WTC11 (cell line): Measurements from ENCODE around the gene ASCC1. TPM values are rescaled to one million over a fixed set of nuclear protein-coding genes. Genes with fewer than 3 reads are reported as not detected.
A peak's percentile ranks its signal among the peaks of the same experiment; 100 is the strongest.

Experiments
- ATAC-seq: fragments of 200-7000 bp; cut with Tn5 transposase; 2 replicates; pipeline ENCODE4 v1.10.0; 2021; ENCODE audit warnings: mild to moderate bottlenecking, moderate library complexity
- CTCF ChIA-PET: fragments of 300-600 bp; sonication (Branson Sonifier 250); formaldehyde crosslinking; loops from one replicate; lab custom pipeline; 2021; ENCODE audit warnings: antibody characterized with exemption; lab: Charles Lee
- POLR2A ChIA-PET: fragments of 350-600 bp; sonication (Branson Sonifier 250); formaldehyde crosslinking; loops from one replicate; lab custom pipeline; 2021; ENCODE audit warnings: antibody characterized with exemption; lab: Charles Lee
- DNase-seq: peaks from one replicate; pipeline ENCODE4 v3.0.0; 2021; ENCODE audit warnings: low spot score
- H3K27ac Mint-ChIP-seq: 2 replicates; pipeline ENCODE4 v1.8.0; 2021; ENCODE audit warnings: mixed read lengths
- H3K27me3 Mint-ChIP-seq: 2 replicates; pipeline ENCODE4 v1.8.0; 2021; ENCODE audit warnings: low read depth, mild to moderate bottlenecking, moderate library complexity, mixed read lengths
- H3K36me3 Mint-ChIP-seq: 2 replicates; pipeline ENCODE4 v1.8.0; 2021; ENCODE audit warnings: mixed read lengths
- H3K4me1 Mint-ChIP-seq: 2 replicates; pipeline ENCODE4 v1.8.0; 2022; ENCODE audit warnings: mixed read lengths
- H3K4me3 Mint-ChIP-seq: 2 replicates; pipeline ENCODE4 v1.8.0; 2021; ENCODE audit warnings: mild to moderate bottlenecking, moderate library complexity, mixed read lengths
- H3K9me3 Mint-ChIP-seq: 2 replicates; pipeline ENCODE4 v1.8.0; 2021; ENCODE audit warnings: mixed read lengths
- AR ChIP-seq: fragments of 250-450 bp; sonication (Bioruptor Pico); IDR thresholded peaks from 2 replicates; pipeline ENCODE4 v1.9.0; 2021; ENCODE audit warnings: mild to moderate bottlenecking
- CBFB ChIP-seq: sonication (generic); formaldehyde crosslinking; IDR thresholded peaks from 2 replicates; pipeline ENCODE4 v1.8.1; 2022; ENCODE audit warnings: mild to moderate bottlenecking, low read depth, missing genetic modification reagents
- CDX4 ChIP-seq: fragments of 250-450 bp; sonication (Bioruptor Pico); IDR thresholded peaks from 2 replicates; pipeline ENCODE4 v1.9.0; 2021; ENCODE audit warnings: moderate library complexity, mild to moderate bottlenecking, inconsistent platforms, borderline replicate concordance
- CREB1 ChIP-seq: sonication (generic); formaldehyde crosslinking; IDR thresholded peaks from 2 replicates; pipeline ENCODE4 v1.8.0; 2023; ENCODE audit warnings: mild to moderate bottlenecking, missing genetic modification reagents
- CREM ChIP-seq: sonication (generic); formaldehyde crosslinking; IDR thresholded peaks from 2 replicates; pipeline ENCODE4 v1.8.1; 2022; ENCODE audit warnings: mild to moderate bottlenecking, missing genetic modification reagents, moderate library complexity
- E2F5 ChIP-seq: sonication (generic); formaldehyde crosslinking; IDR thresholded peaks from 2 replicates; pipeline ENCODE4 v1.8.1; 2022; ENCODE audit warnings: mild to moderate bottlenecking, moderate library complexity, missing genetic modification reagents
- EMX1 ChIP-seq: fragments of 250-450 bp; sonication (Bioruptor Pico); IDR thresholded peaks from 2 replicates; pipeline ENCODE4 v1.8.0; 2021; ENCODE audit warnings: mild to moderate bottlenecking
- ESRRA ChIP-seq: sonication (generic); formaldehyde crosslinking; IDR thresholded peaks from 2 replicates; pipeline ENCODE4 v1.8.1; 2022; ENCODE audit warnings: mild to moderate bottlenecking, missing genetic modification reagents, borderline replicate concordance
- FOXK1 ChIP-seq: sonication (generic); formaldehyde crosslinking; IDR thresholded peaks from 2 replicates; pipeline ENCODE4 v1.8.0; 2022; ENCODE audit warnings: mild to moderate bottlenecking, moderate library complexity, missing genetic modification reagents
- GABPB1 ChIP-seq: sonication (generic); formaldehyde crosslinking; IDR thresholded peaks from 2 replicates; pipeline ENCODE4 v1.8.1; 2023; ENCODE audit warnings: mild to moderate bottlenecking, missing genetic modification reagents
- GRHL2 ChIP-seq: fragments of 250-450 bp; sonication (Bioruptor Pico); IDR thresholded peaks from 2 replicates; pipeline ENCODE4 v1.8.0; 2022; ENCODE audit warnings: mild to moderate bottlenecking, moderate library complexity; ENCODE audit not compliant: insufficient replicate concordance, severe bottlenecking
- MLX ChIP-seq: sonication (generic); formaldehyde crosslinking; IDR thresholded peaks from 2 replicates; pipeline ENCODE4 v1.8.1; 2023; ENCODE audit warnings: mild to moderate bottlenecking, missing genetic modification reagents, moderate library complexity
- NFATC4 ChIP-seq: fragments of 250-450 bp; sonication (Bioruptor Pico); IDR thresholded peaks from 2 replicates; pipeline ENCODE4 v1.9.0; 2021; ENCODE audit warnings: mild to moderate bottlenecking
- NFYB ChIP-seq: sonication (generic); formaldehyde crosslinking; conservative IDR thresholded peaks from 2 replicates; pipeline ENCODE4 v1.8.0; 2022; ENCODE audit warnings: low read depth, missing genetic modification reagents
- NR3C1 ChIP-seq: sonication (generic); formaldehyde crosslinking; conservative IDR thresholded peaks from 2 replicates; pipeline ENCODE4 v1.8.1; 2023; ENCODE audit warnings: low read depth, mild to moderate bottlenecking, missing genetic modification reagents
- OVOL2 ChIP-seq: fragments of 250-450 bp; sonication (Bioruptor Pico); IDR thresholded peaks from 2 replicates; pipeline ENCODE4 v1.9.0; 2021; ENCODE audit warnings: mild to moderate bottlenecking, borderline replicate concordance
- PRDM15 ChIP-seq: sonication (generic); formaldehyde crosslinking; IDR thresholded peaks from 2 replicates; pipeline ENCODE4 v1.8.0; 2022; ENCODE audit warnings: missing genetic modification reagents
- RELA ChIP-seq: sonication (generic); formaldehyde crosslinking; IDR thresholded peaks from 2 replicates; pipeline ENCODE4 v1.8.1; 2022; ENCODE audit warnings: missing genetic modification reagents, mild to moderate bottlenecking, borderline replicate concordance
- RORB ChIP-seq: fragments of 250-450 bp; sonication (Bioruptor Pico); IDR thresholded peaks from 2 replicates; pipeline ENCODE4 v1.9.0; 2021; ENCODE audit warnings: mild to moderate bottlenecking
- SP1 ChIP-seq: sonication (generic); formaldehyde crosslinking; conservative IDR thresholded peaks from 2 replicates; pipeline ENCODE4 v1.8.1; 2022; ENCODE audit warnings: missing genetic modification reagents
- TCF7 ChIP-seq: sonication (generic); formaldehyde crosslinking; IDR thresholded peaks from 2 replicates; pipeline ENCODE4 v1.8.0; 2022; ENCODE audit warnings: mild to moderate bottlenecking, low read depth, missing genetic modification reagents, moderate library complexity
- TEAD1 ChIP-seq: sonication (generic); formaldehyde crosslinking; IDR thresholded peaks from 2 replicates; pipeline ENCODE4 v1.8.0; 2022; ENCODE audit warnings: mild to moderate bottlenecking, missing genetic modification reagents
- TP53 ChIP-seq: sonication (generic); formaldehyde crosslinking; IDR thresholded peaks from 2 replicates; pipeline ENCODE4 v1.8.1; 2023; ENCODE audit warnings: mild to moderate bottlenecking, missing genetic modification reagents
- ZNF121 ChIP-seq: sonication (generic); formaldehyde crosslinking; IDR thresholded peaks from 2 replicates; pipeline ENCODE4 v1.8.0; 2023; ENCODE audit warnings: missing genetic modification reagents
- ZNF317 ChIP-seq: sonication (generic); formaldehyde crosslinking; IDR thresholded peaks from 2 replicates; pipeline ENCODE4 v1.8.1; 2023; ENCODE audit warnings: low read depth, mild to moderate bottlenecking, moderate library complexity, missing genetic modification reagents, borderline replicate concordance
- ZNF416 ChIP-seq: fragments of 250-450 bp; sonication (Bioruptor Pico); IDR thresholded peaks from 2 replicates; pipeline ENCODE4 v1.9.0; 2021; ENCODE audit warnings: mild to moderate bottlenecking, inconsistent platforms
- total RNA-seq: library from RNA; stranded (reverse); gene quantifications from 3 replicates; pipeline ENCODE4 v1.2.3, GENCODE V29; 2021

The ASCC1 gene
- total RNA-seq, 1 experiment from 2014 or later, result 30.4 TPM

GRCh38 chr10:72263613-72264241 is 47.7 kb upstream of the ASCC1 start:
- Mint-ChIP-seq H3K9me3 (no peaks in the 10 kb centered on the region), H3K4me3 (no peak overlapping the region), H3K27ac (peak overlapping the region; percentile 93), H3K27me3 (no peaks in the 10 kb centered on the region; the same call in 1 of the 2 replicates), H3K4me1 (peaks cover 65% of the 10 kb centered on the region)
- CTCF ChIA-PET, result interaction anchor here (0.6 to 0.9 kb wide), 3 partner anchors 10 to 68 kb away, joined by 3 read pairs; partner anchors contain the start of gene DDIT4
- ATAC-seq (no peak), DNase-seq (no peak)
- TF ChIP-seq ESRRA (CRISPR knock-in tag) (no peak), RORB (CRISPR knock-in tag) (no peak), RELA (no peak), TCF7 (CRISPR knock-in tag) (no peak), SP1 (CRISPR knock-in tag) (no peak), FOXK1 (CRISPR knock-in tag) (no peak), GABPB1 (CRISPR knock-in tag) (peak; percentile 70; the same call in 1 of the 2 replicates)
- TF ChIP-seq, all 79 proteins: peak for 1
- H3K36me3 Mint-ChIP-seq, result no peaks in the 10 kb centered on the region
- POLR2A ChIA-PET, result interaction anchor here (0.5 to 3.0 kb wide), 4 partner anchors 8 to 51 kb away, joined by 3 to 29 read pairs (median 4); partner anchors contain the start of gene DDIT4

GRCh38 chr10:72261784-72262404 is 45.8 kb upstream of the ASCC1 start:
- POLR2A ChIA-PET, result interaction anchor here (0.8 to 3.9 kb wide), 4 partner anchors 12 to 61 kb away, joined by 3 to 182 read pairs (median 4); partner anchors contain the start of gene DDIT4

More at GRCh38 chr10:72261784-72262404, 45.8 kb upstream of the ASCC1 start:
- H3K4me3 Mint-ChIP-seq, result peak overlapping the region; percentile 64
- no peaks in the 10 kb centered on the region for H3K36me3 Mint-ChIP-seq
- TF ChIP-seq TP53 (no peak), OVOL2 (CRISPR knock-in tag) (no peak), NR3C1 (no peak), CREB1 (no peak), NFATC4 (CRISPR knock-in tag) (no peak), E2F5 (CRISPR knock-in tag) (no peak), CBFB (no peak), ZNF416 (CRISPR knock-in tag) (no peak), TEAD1 (no peak), EMX1 (CRISPR knock-in tag) (no peak), CREM (CRISPR knock-in tag) (no peak), GRHL2 (CRISPR knock-in tag) (no peak), ZNF317 (CRISPR knock-in tag) (no peak), CDX4 (CRISPR knock-in tag) (no peak), NFYB (no peak), AR (CRISPR knock-in tag) (no peak), GABPB1 (CRISPR knock-in tag) (no peak), PRDM15 (CRISPR knock-in tag) (no peak), MLX (CRISPR knock-in tag) (no peak), ZNF121 (CRISPR knock-in tag) (no peak)
- no peak for ATAC-seq
- no peaks in the 10 kb centered on the region for H3K9me3 Mint-ChIP-seq
- CTCF ChIA-PET, result interaction anchor here (0.6 to 6.1 kb wide), 6 partner anchors 12 to 192 kb away, joined by 3 to 75 read pairs (median 12); partner anchors contain the start of gene DDIT4
- no peak for DNase-seq
- H3K4me1 Mint-ChIP-seq, result peaks cover 66% of the 10 kb centered on the region
- H3K27ac Mint-ChIP-seq, result peak overlapping the region; percentile 95
- no peaks in the 10 kb centered on the region; the same call in 1 of the 2 replicates for H3K27me3 Mint-ChIP-seq
